ENCODE data around the gene SV2C.
A peak's percentile ranks its signal among the peaks of the same experiment; 100 is the strongest.

The SV2C gene

DNA sequence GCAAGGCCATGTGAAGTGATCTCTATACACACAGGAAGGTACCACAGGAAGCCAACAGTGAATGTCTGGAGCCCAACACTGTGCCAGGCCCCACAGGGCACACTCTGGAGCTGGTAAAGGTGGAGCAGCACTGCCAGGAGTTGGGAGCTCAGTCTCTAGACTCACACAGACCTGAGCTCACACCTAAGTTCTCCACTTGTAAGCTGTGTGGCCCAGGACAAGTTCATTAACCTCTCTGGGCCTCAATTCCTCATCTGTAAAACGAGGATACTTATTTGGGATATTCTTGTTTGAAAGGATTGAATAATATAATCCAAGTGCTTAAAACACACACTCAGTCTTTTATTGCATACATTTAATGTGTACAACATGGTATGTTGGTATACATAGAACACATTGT lies 259.3 kb downstream of the SV2C start:
- H3K27me3 ChIP-seq (ENCODE audit: control insufficient read depth, insufficient read depth, low read length): no peaks in the 10 kb centered on the region
- H3K9ac ChIP-seq (ENCODE audit: low read length): no peak overlapping the region
- peaks cover 37% of the 10 kb centered on the region for H3K4me1 ChIP-seq (ENCODE audit: control insufficient read depth, insufficient read depth, low read length)
- H3K9me3 ChIP-seq (ENCODE audit: control insufficient read depth, insufficient read depth, low read depth, low read length): no peaks in the 10 kb centered on the region
- no peak overlapping the region for H3K27ac ChIP-seq (ENCODE audit: low read depth, low read length)
- H3K36me3 ChIP-seq (ENCODE audit: control insufficient read depth, insufficient read depth, low read length): no peaks in the 10 kb centered on the region
- H3K4me3 ChIP-seq (ENCODE audit: low read depth, low read length): no peak overlapping the region

DNA sequence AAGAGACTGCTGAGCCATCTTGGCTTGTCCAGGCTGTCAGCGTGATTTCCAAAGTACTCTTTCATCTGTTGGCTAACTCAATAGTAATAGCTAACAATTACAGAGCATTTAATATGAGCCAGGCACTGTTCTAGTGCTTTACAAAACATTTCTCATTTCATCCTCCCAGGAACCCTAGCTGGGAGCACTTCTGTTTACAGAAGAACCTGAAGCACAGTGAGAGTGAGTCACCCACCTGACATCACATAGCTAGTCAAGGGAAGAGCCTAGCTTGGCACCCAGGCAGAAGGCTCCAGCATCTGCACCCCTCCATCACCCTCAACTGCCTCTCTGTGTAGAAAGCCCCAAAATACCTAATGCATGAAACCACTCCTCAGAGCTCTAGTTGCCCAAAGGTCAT lies 262.4 kb downstream of the SV2C start:
- Histone ChIP-seq H3K9me3 (ENCODE audit: control insufficient read depth, insufficient read depth, low read depth, low read length) (no peaks in the 10 kb centered on the region), H3K4me3 (ENCODE audit: low read depth, low read length) (no peak overlapping the region), H3K27ac (ENCODE audit: low read depth, low read length) (no peak overlapping the region), H3K9ac (ENCODE audit: low read length) (no peak overlapping the region), H3K4me1 (ENCODE audit: control insufficient read depth, insufficient read depth, low read length) (peaks cover 34% of the 10 kb centered on the region), H3K27me3 (ENCODE audit: control insufficient read depth, insufficient read depth, low read length) (no peaks in the 10 kb centered on the region), H3K36me3 (ENCODE audit: control insufficient read depth, insufficient read depth, low read length) (no peaks in the 10 kb centered on the region)

GRCh38 chr5:76351176-76351575 lies 268.0 kb downstream of the SV2C start:
- Histone ChIP-seq H3K27ac (ENCODE audit: low read depth, low read length) (no peak overlapping the region), H3K4me3 (ENCODE audit: low read depth, low read length) (no peak overlapping the region), H3K4me1 (ENCODE audit: control insufficient read depth, insufficient read depth, low read length) (peaks cover 23% of the 10 kb centered on the region), H3K9me3 (ENCODE audit: control insufficient read depth, insufficient read depth, low read depth, low read length) (no peaks in the 10 kb centered on the region), H3K9ac (ENCODE audit: low read length) (no peak overlapping the region), H3K27me3 (ENCODE audit: control insufficient read depth, insufficient read depth, low read length) (no peaks in the 10 kb centered on the region), H3K36me3 (ENCODE audit: control insufficient read depth, insufficient read depth, low read length) (no peaks in the 10 kb centered on the region)

GRCh38 chr5:76351577-76351976 lies 268.4 kb downstream of the SV2C start:
- H3K4me3 ChIP-seq (ENCODE audit: low read depth, low read length): no peak overlapping the region
- peaks cover 20% of the 10 kb centered on the region for H3K4me1 ChIP-seq (ENCODE audit: control insufficient read depth, insufficient read depth, low read length)
- H3K27ac ChIP-seq (ENCODE audit: low read depth, low read length): no peak overlapping the region
- H3K36me3 ChIP-seq (ENCODE audit: control insufficient read depth, insufficient read depth, low read length): no peaks in the 10 kb centered on the region
- H3K27me3 ChIP-seq (ENCODE audit: control insufficient read depth, insufficient read depth, low read length): no peaks in the 10 kb centered on the region
- H3K9ac ChIP-seq (ENCODE audit: low read length): no peak overlapping the region
- H3K9me3 ChIP-seq (ENCODE audit: control insufficient read depth, insufficient read depth, low read depth, low read length): no peaks in the 10 kb centered on the region

DNA sequence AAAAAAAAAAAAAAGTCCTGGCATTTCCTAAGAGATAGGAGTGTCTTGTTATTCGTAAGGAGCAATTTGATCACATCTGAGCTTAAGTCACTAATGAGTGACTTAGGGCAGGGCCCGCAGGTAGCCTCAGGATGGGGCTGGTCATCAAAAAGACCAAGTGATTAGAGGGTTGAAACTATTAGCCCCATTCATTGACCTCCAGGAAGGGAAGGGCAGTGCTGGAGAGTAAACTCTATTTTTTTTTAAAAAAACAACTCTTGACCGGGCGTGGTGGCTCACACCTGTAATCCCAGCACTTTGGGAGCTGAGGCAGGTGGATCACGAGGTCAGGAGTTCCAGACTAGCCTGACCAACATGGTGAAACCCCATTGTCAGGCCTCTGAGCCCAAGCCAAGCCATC lies 273.7 kb downstream of the SV2C start:
- Histone ChIP-seq H3K9ac (ENCODE audit: low read length) (peak overlapping the region; percentile 59), H3K4me3 (ENCODE audit: low read depth, low read length) (no peak overlapping the region), H3K36me3 (ENCODE audit: control insufficient read depth, insufficient read depth, low read length) (peaks cover 5% of the 10 kb centered on the region; the same call in 1 of the 2 replicates), H3K4me1 (ENCODE audit: control insufficient read depth, insufficient read depth, low read length) (peaks cover 12% of the 10 kb centered on the region), H3K27ac (ENCODE audit: low read depth, low read length) (peak overlapping the region; percentile 84), H3K9me3 (ENCODE audit: control insufficient read depth, insufficient read depth, low read depth, low read length) (no peaks in the 10 kb centered on the region), H3K27me3 (ENCODE audit: control insufficient read depth, insufficient read depth, low read length) (peaks cover 3% of the 10 kb centered on the region; the same call in 1 of the 2 replicates)

GRCh38 chr5:76363352-76364225 lies 280.4 kb downstream of the SV2C start:
- no peak overlapping the region for H3K27ac ChIP-seq (ENCODE audit: low read depth, low read length)
- no peaks in the 10 kb centered on the region for H3K9me3 ChIP-seq (ENCODE audit: control insufficient read depth, insufficient read depth, low read depth, low read length)
- H3K9ac ChIP-seq (ENCODE audit: low read length): no peak overlapping the region
- peaks cover 11% of the 10 kb centered on the region; the same call in 1 of the 2 replicates for H3K36me3 ChIP-seq (ENCODE audit: control insufficient read depth, insufficient read depth, low read length)
- H3K4me3 ChIP-seq (ENCODE audit: low read depth, low read length): no peak overlapping the region; the same call in 1 of the 2 replicates
- peaks cover 8% of the 10 kb centered on the region; the same call in 1 of the 2 replicates for H3K4me1 ChIP-seq (ENCODE audit: control insufficient read depth, insufficient read depth, low read length)
- no peaks in the 10 kb centered on the region for H3K27me3 ChIP-seq (ENCODE audit: control insufficient read depth, insufficient read depth, low read length)

- Histone ChIP-seq H3K4me1 (ENCODE audit: control insufficient read depth, insufficient read depth, low read length) (peaks cover 8% of the 10 kb centered on the region; the same call in 1 of the 2 replicates), H3K36me3 (ENCODE audit: control insufficient read depth, insufficient read depth, low read length) (peaks cover 11% of the 10 kb centered on the region; the same call in 1 of the 2 replicates), H3K27ac (ENCODE audit: low read depth, low read length) (no peak overlapping the region), H3K9me3 (ENCODE audit: control insufficient read depth, insufficient read depth, low read depth, low read length) (no peaks in the 10 kb centered on the region), H3K4me3 (ENCODE audit: low read depth, low read length) (no peak overlapping the region), H3K27me3 (ENCODE audit: control insufficient read depth, insufficient read depth, low read length) (no peaks in the 10 kb centered on the region), H3K9ac (ENCODE audit: low read length) (no peak overlapping the region)
Observed at GRCh38 chr5:76364226-76364589, 281.0 kb downstream of the SV2C start.

DNA sequence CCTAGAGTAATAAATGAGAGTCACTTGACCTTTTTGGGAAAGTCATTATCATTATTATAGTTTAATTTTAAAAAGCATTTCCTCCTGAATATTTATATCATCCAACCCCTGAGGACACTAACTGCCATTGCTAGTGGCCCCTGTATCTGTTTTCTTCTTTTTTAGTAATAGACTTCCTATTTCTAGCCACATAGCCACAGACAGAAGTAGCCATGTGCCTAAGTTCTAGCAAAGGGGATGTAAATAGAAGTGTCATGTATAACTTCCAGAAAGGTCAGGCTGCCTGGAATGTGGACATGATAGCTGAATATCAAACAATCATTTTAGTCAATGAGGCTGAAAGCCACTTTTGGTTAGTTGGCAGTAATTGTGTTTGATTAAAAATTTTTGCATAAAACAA lies 282.4 kb downstream of the SV2C start:
- Histone ChIP-seq H3K27ac (ENCODE audit: low read depth, low read length) (no peak overlapping the region), H3K4me1 (ENCODE audit: control insufficient read depth, insufficient read depth, low read length) (peaks cover 8% of the 10 kb centered on the region; the same call in 1 of the 2 replicates), H3K4me3 (ENCODE audit: low read depth, low read length) (no peak overlapping the region), H3K36me3 (ENCODE audit: control insufficient read depth, insufficient read depth, low read length) (peaks cover 11% of the 10 kb centered on the region; the same call in 1 of the 2 replicates), H3K27me3 (ENCODE audit: control insufficient read depth, insufficient read depth, low read length) (no peaks in the 10 kb centered on the region), H3K9ac (ENCODE audit: low read length) (no peak overlapping the region), H3K9me3 (ENCODE audit: control insufficient read depth, insufficient read depth, low read depth, low read length) (no peaks in the 10 kb centered on the region)

DNA sequence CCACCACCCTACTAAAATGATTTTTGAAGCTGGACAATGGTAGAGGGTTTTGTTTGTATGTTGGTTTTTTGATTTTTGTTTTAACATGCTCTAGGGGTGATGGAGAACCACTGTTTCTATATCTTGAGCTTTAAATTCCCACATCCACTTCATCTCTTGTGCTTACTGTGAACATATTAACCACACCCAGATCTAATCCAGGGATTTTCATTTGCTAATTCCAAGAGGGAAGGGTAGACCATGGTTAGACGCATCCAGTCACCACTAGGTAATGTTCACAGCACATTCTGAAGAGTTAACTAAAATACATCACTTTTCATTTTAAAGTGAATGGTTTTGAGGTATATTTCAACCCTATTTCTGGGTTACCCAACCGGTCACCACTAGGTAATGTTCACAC lies 283.4 kb downstream of the SV2C start:
- Histone ChIP-seq H3K36me3 (ENCODE audit: control insufficient read depth, insufficient read depth, low read length) (peaks cover 7% of the 10 kb centered on the region; the same call in 1 of the 2 replicates), H3K27ac (ENCODE audit: low read depth, low read length) (no peak overlapping the region), H3K27me3 (ENCODE audit: control insufficient read depth, insufficient read depth, low read length) (no peaks in the 10 kb centered on the region), H3K9me3 (ENCODE audit: control insufficient read depth, insufficient read depth, low read depth, low read length) (no peaks in the 10 kb centered on the region), H3K4me1 (ENCODE audit: control insufficient read depth, insufficient read depth, low read length) (peaks cover 8% of the 10 kb centered on the region; the same call in 1 of the 2 replicates), H3K4me3 (ENCODE audit: low read depth, low read length) (no peak overlapping the region), H3K9ac (ENCODE audit: low read length) (no peak overlapping the region)

GRCh38 chr5:76367623-76368371 lies 284.6 kb downstream of the SV2C start:
- Histone ChIP-seq H3K27me3 (ENCODE audit: control insufficient read depth, insufficient read depth, low read length) (no peaks in the 10 kb centered on the region), H3K9ac (ENCODE audit: low read length) (no peak overlapping the region), H3K36me3 (ENCODE audit: control insufficient read depth, insufficient read depth, low read length) (0 out of 2 replicates have a peak, but pooled peaks cover 5% of the 10 kb centered on the region), H3K9me3 (ENCODE audit: control insufficient read depth, insufficient read depth, low read depth, low read length) (no peaks in the 10 kb centered on the region), H3K4me3 (ENCODE audit: low read depth, low read length) (no peak overlapping the region), H3K4me1 (ENCODE audit: control insufficient read depth, insufficient read depth, low read length) (peaks cover 18% of the 10 kb centered on the region), H3K27ac (ENCODE audit: low read depth, low read length) (no peak overlapping the region; the same call in 1 of the 2 replicates)

- H3K9ac ChIP-seq (ENCODE audit: low read length): no peak overlapping the region
- no peaks in the 10 kb centered on the region for H3K9me3 ChIP-seq (ENCODE audit: control insufficient read depth, insufficient read depth, low read depth, low read length)
- no peaks in the 10 kb centered on the region for H3K27me3 ChIP-seq (ENCODE audit: control insufficient read depth, insufficient read depth, low read length)
- H3K27ac ChIP-seq (ENCODE audit: low read depth, low read length): no peak overlapping the region
- 0 out of 2 replicates have a peak, but pooled peaks cover 3% of the 10 kb centered on the region for H3K36me3 ChIP-seq (ENCODE audit: control insufficient read depth, insufficient read depth, low read length)
- no peak overlapping the region for H3K4me3 ChIP-seq (ENCODE audit: low read depth, low read length)
- H3K4me1 ChIP-seq (ENCODE audit: control insufficient read depth, insufficient read depth, low read length): peaks cover 15% of the 10 kb centered on the region
Observed at GRCh38 chr5:76368941-76369340, 285.8 kb downstream of the SV2C start.

Measured in HUES6 (cell line).